SK-N-SH treated with all-trans-retinoic acid at 6 μM for 48 hours (cell line): ENCODE data around the gene CYP3A5.

ENCODE experiments used
- ATAC-seq: fragments of 200-7000 bp; cut with Tn5 transposase; 3 replicates; pipeline ENCODE4 v1.9.1; 2020; ENCODE audit warnings: mild to moderate bottlenecking, moderate library complexity
- BACH2 ChIP-seq: fragments of 250-450 bp; sonication (Bioruptor Pico); IDR thresholded peaks from 2 replicates; pipeline ENCODE4 v1.9.0; 2021; ENCODE audit warnings: mild to moderate bottlenecking, borderline replicate concordance
- CREB5 ChIP-seq: fragments of 250-450 bp; sonication (Bioruptor Pico); IDR thresholded peaks from 2 replicates; pipeline ENCODE4 v1.5.1; 2020; ENCODE audit warnings: low read depth, mild to moderate bottlenecking, moderate library complexity
- CSDC2 ChIP-seq: fragments of 250-450 bp; sonication (Bioruptor Pico); IDR thresholded peaks from 2 replicates; pipeline ENCODE4 v1.5.0; 2020; ENCODE audit warnings: mild to moderate bottlenecking, moderate library complexity
- CSRNP3 ChIP-seq: fragments of 250-450 bp; sonication (Bioruptor Pico); IDR thresholded peaks from 2 replicates; pipeline ENCODE4 v1.5.1; 2021; ENCODE audit warnings: mild to moderate bottlenecking, moderate library complexity
- ESRRG ChIP-seq: fragments of 250-450 bp; sonication (Bioruptor Pico); IDR thresholded peaks from 2 replicates; pipeline ENCODE4 v1.6.1; 2021; ENCODE audit warnings: mild to moderate bottlenecking
- GLIS3 ChIP-seq: fragments of 250-450 bp; sonication (Bioruptor Pico); IDR thresholded peaks from 2 replicates; pipeline ENCODE4 v1.5.0; 2020; ENCODE audit warnings: mild to moderate bottlenecking, moderate library complexity
- ISL1 ChIP-seq: fragments of 250-450 bp; sonication (Bioruptor Pico); IDR thresholded peaks from 2 replicates; pipeline ENCODE4 v2.1.2; 2022; ENCODE audit warnings: mild to moderate bottlenecking, moderate library complexity
- POU6F1 ChIP-seq: fragments of 250-450 bp; sonication (Bioruptor Pico); IDR thresholded peaks from 2 replicates; pipeline ENCODE4 v1.8.0; 2021; ENCODE audit warnings: low read depth, mild to moderate bottlenecking, moderate library complexity, borderline replicate concordance
- RARB ChIP-seq: fragments of 250-450 bp; sonication (Bioruptor Pico); IDR thresholded peaks from 2 replicates; pipeline ENCODE4 v1.8.0; 2021; ENCODE audit warnings: mild to moderate bottlenecking, moderate library complexity
- TCF4 ChIP-seq: fragments of 250-450 bp; sonication (Bioruptor Pico); IDR thresholded peaks from 2 replicates; pipeline ENCODE4 v1.8.0; 2021; ENCODE audit warnings: mild to moderate bottlenecking, moderate library complexity, borderline replicate concordance
- ZC3H10 ChIP-seq: fragments of 250-450 bp; sonication (Bioruptor Pico); IDR thresholded peaks from 2 replicates; pipeline ENCODE4 v1.5.1; 2021; ENCODE audit warnings: mild to moderate bottlenecking, moderate library complexity
- ZFP3 ChIP-seq: fragments of 250-450 bp; sonication (Bioruptor Pico); IDR thresholded peaks from 2 replicates; pipeline ENCODE4 v1.5.0; 2020; ENCODE audit warnings: mild to moderate bottlenecking, moderate library complexity
- ZFP30 ChIP-seq: fragments of 450-650 bp; formaldehyde crosslinking; IDR thresholded peaks from 2 replicates; pipeline ENCODE4 v1.5.0; 2022; ENCODE audit warnings: mild to moderate bottlenecking, moderate library complexity
- ZNF565 ChIP-seq: fragments of 450-650 bp; formaldehyde crosslinking; conservative IDR thresholded peaks from 2 replicates; pipeline ENCODE4 v1.5.0; 2020; ENCODE audit warnings: low read depth, mild to moderate bottlenecking, moderate library complexity
- ZNF8 ChIP-seq: fragments of 450-650 bp; formaldehyde crosslinking; IDR thresholded peaks from 2 replicates; pipeline ENCODE4 v1.5.0; 2020; ENCODE audit warnings: mild to moderate bottlenecking, moderate library complexity

Gene CYP3A5

GRCh38 chr7:99720800-99721595, 41.2 kb upstream of the CYP3A5 start:
- ATAC-seq = no peak
- TF ChIP-seq ESRRG (CRISPR knock-in tag) = no peak

- no peak for TF ChIP-seq POU6F1
- no peak for TF ChIP-seq CSRNP3
- no peak for TF ChIP-seq TCF4 (CRISPR knock-in tag)
- TF ChIP-seq CREB5 (CRISPR knock-in tag) = no peak
- TF ChIP-seq BACH2 (CRISPR knock-in tag) = no peak
- no peak for TF ChIP-seq ZNF565 (CRISPR knock-in tag)
- TF ChIP-seq, all 23 proteins: peak for 0
- ATAC-seq = no peak
These were observed 40.4 kb upstream of the CYP3A5 start for GRCh38 chr7:99719996-99720769.

GRCh38 chr7:99713995-99714570, 34.3 kb upstream of the CYP3A5 start:
- ATAC-seq = no peak
- TF ChIP-seq ZFP3 = no peak
- peak; percentile 58 for TF ChIP-seq ISL1 (CRISPR knock-in tag)
- no peak for TF ChIP-seq ZNF8 (CRISPR knock-in tag)

- TF ChIP-seq CSRNP3 = no peak
- no peak for TF ChIP-seq RARB
- no peak for TF ChIP-seq CSDC2 (CRISPR knock-in tag)
- TF ChIP-seq GLIS3 (CRISPR knock-in tag) = no peak
- no peak for TF ChIP-seq ZFP30
- TF ChIP-seq CREB5 (CRISPR knock-in tag) = no peak
- no peak for ATAC-seq
These were observed 30.2 kb upstream of the CYP3A5 start for GRCh38 chr7:99709838-99710578.

DNA sequence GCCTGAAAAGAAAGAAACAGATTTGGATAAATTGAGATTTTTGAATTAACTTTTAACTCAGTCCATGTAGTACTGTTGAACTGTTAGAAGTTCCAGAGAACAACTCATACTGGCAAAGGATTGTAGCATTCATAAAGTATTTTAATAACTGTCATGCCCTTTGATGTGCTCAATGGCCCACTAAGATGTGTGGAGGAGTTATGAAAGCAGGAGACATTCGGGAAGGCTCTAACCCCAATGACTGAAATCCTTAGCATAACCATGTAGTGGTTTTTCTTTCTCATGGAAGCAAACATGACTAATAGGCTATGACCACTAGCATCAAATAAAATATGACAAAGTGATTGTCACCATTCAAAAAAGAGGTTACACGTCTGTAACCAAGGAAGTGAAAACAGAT, 29.5 kb upstream of the CYP3A5 start:
- ATAC-seq = no peak
- no peak for TF ChIP-seq ZC3H10 (CRISPR knock-in tag)
